ENCODE data around the gene SFXN4. TPM values are rescaled to one million over a fixed set of nuclear protein-coding genes. Genes with fewer than 3 reads are reported as not detected.

Gene SFXN4
- total and polyA plus RNA-seq, 4 donors = 12.4 to 34.1 (median 24.1) TPM

DNA sequence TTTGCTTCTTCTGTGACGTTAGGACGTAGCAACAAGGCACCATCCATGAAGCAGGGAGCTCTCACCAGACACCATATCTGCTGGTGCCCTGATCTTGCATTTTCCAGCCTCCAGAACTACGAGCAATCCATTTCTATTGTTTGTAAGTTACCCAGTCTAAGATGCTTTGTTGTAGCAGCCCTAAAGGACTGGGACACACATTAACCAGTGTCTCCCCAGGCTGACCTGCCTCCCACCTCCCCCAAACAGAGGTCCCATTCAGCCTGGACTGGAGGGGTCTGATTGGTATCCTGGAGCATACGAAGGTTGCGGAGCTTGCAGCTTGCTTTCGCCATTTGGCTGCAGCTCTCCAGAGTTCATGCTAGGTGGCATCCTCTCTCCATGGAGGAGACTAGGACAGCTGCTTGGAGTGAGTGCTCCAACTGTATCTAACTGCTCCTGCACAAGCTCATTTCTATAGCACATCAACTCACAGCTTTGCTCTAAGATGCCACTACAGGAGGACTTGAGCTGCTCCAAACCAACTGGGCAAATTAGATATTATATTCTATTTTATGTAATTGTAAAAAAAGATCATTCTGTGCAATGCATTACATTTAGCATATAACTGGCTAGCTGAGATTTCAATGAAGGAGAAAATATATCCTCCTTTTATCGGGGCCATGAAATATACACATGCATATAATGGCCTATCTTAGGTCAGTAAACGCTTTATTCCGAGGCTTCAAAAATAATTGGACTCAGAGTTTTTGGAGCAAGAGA, 33.9 kb upstream of the SFXN4 start:
- WGBS = 41% methylated on average over 9 of the region's 9 CpGs
- Histone ChIP-seq H3K4me3 (ENCODE audit: low read depth in 1 of 3, low read length in 3 of 3) (no peak overlapping the region), H3K36me3 (ENCODE audit: control insufficient read depth in 4 of 4, insufficient read depth in 3 of 4, low read depth in 1 of 4, low read length in 3 of 4) (no peaks in the 10 kb centered on the region), H3K9me3 (ENCODE audit: control insufficient read depth in 4 of 4, low read length in 3 of 4) (no peaks in the 10 kb centered on the region), H3K4me1 (ENCODE audit: control insufficient read depth in 4 of 4, insufficient read depth in 4 of 4, low read length in 3 of 4) (peaks cover 0 to 3% (median 0%) of the 10 kb centered on the region in 4 donors), H3K27ac (ENCODE audit: low read depth in 1 of 2, low read length in 2 of 2) (no peak overlapping the region), H3K9ac (ENCODE audit: low read depth in 1 of 2, low read length in 2 of 2) (no peak overlapping the region), H3K27me3 (ENCODE audit: control insufficient read depth in 4 of 4, insufficient read depth in 4 of 4, low read length in 3 of 4) (no peaks in the 10 kb centered on the region)
- DNase-seq (ENCODE audit: low spot score) = no peak
- TF ChIP-seq RAD21 (IDR thresholded peaks at IDR 0.05) (peak; percentile 98), FOXA1 (IDR thresholded peaks at IDR 0.05) (no peak), NR2F2 (IDR thresholded peaks at IDR 0.05) (no peak)
- TF ChIP-seq, protein P1, sequence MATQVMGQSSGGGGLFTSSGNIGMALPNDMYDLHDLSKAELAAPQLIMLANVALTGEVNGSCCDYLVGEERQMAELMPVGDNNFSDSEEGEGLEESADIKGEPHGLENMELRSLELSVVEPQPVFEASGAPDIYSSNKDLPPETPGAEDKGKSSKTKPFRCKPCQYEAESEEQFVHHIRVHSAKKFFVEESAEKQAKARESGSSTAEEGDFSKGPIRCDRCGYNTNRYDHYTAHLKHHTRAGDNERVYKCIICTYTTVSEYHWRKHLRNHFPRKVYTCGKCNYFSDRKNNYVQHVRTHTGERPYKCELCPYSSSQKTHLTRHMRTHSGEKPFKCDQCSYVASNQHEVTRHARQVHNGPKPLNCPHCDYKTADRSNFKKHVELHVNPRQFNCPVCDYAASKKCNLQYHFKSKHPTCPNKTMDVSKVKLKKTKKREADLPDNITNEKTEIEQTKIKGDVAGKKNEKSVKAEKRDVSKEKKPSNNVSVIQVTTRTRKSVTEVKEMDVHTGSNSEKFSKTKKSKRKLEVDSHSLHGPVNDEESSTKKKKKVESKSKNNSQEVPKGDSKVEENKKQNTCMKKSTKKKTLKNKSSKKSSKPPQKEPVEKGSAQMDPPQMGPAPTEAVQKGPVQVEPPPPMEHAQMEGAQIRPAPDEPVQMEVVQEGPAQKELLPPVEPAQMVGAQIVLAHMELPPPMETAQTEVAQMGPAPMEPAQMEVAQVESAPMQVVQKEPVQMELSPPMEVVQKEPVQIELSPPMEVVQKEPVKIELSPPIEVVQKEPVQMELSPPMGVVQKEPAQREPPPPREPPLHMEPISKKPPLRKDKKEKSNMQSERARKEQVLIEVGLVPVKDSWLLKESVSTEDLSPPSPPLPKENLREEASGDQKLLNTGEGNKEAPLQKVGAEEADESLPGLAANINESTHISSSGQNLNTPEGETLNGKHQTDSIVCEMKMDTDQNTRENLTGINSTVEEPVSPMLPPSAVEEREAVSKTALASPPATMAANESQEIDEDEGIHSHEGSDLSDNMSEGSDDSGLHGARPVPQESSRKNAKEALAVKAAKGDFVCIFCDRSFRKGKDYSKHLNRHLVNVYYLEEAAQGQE (IDR thresholded peaks at IDR 0.05) = no peak
- TF ChIP-seq, protein P2, sequence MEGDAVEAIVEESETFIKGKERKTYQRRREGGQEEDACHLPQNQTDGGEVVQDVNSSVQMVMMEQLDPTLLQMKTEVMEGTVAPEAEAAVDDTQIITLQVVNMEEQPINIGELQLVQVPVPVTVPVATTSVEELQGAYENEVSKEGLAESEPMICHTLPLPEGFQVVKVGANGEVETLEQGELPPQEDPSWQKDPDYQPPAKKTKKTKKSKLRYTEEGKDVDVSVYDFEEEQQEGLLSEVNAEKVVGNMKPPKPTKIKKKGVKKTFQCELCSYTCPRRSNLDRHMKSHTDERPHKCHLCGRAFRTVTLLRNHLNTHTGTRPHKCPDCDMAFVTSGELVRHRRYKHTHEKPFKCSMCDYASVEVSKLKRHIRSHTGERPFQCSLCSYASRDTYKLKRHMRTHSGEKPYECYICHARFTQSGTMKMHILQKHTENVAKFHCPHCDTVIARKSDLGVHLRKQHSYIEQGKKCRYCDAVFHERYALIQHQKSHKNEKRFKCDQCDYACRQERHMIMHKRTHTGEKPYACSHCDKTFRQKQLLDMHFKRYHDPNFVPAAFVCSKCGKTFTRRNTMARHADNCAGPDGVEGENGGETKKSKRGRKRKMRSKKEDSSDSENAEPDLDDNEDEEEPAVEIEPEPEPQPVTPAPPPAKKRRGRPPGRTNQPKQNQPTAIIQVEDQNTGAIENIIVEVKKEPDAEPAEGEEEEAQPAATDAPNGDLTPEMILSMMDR (IDR thresholded peaks at IDR 0.05; ENCODE audit: low read depth, low read length, missing input control) = peak; percentile 83

DNA sequence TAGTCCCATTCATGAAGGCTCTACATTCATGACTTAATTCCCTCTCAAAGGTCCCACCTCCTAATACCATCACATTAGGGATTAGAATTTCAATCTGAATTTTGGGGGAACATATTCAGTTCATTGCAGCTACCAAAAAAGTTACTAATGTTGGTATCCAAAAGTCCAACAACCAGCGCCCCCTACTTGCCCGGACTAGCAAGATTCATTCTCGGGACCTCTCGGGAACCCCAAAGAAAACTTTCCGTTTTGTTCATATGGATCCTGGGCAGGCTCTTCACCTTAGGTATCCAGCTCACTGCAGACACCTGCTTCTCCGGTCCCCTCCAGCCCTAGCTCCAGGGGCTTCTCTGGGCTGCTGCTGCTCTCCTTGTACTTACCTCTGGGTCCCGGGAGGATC, 32.9 kb upstream of the SFXN4 start:
- no peak overlapping the region for H3K4me3 ChIP-seq (ENCODE audit: low read depth in 1 of 3, low read length in 3 of 3)
- H3K9me3 ChIP-seq (ENCODE audit: control insufficient read depth in 4 of 4, low read length in 3 of 4) = no peaks in the 10 kb centered on the region
- H3K4me1 ChIP-seq (ENCODE audit: control insufficient read depth in 4 of 4, insufficient read depth in 4 of 4, low read length in 3 of 4) = peaks cover 0 to 3% (median 0%) of the 10 kb centered on the region in 4 donors
- no peak overlapping the region for H3K27ac ChIP-seq (ENCODE audit: low read depth in 1 of 2, low read length in 2 of 2)
- no peak overlapping the region for H3K9ac ChIP-seq (ENCODE audit: low read depth in 1 of 2, low read length in 2 of 2)
- no peaks in the 10 kb centered on the region for H3K36me3 ChIP-seq (ENCODE audit: control insufficient read depth in 4 of 4, insufficient read depth in 3 of 4, low read depth in 1 of 4, low read length in 3 of 4)
- WGBS = 36% methylated on average over 7 of the region's 7 CpGs
- DNase-seq (ENCODE audit: low spot score) = no peak
- TF ChIP-seq RAD21 (IDR thresholded peaks at IDR 0.05) = peak; percentile 45 to 61
- no peak for TF ChIP-seq JUND (IDR thresholded peaks at IDR 0.05)
- TF ChIP-seq, protein P1 (IDR thresholded peaks at IDR 0.05) = no peak
- TF ChIP-seq, protein P2 (IDR thresholded peaks at IDR 0.05; ENCODE audit: low read depth, low read length, missing input control) = peak; percentile 31
- TF ChIP-seq, protein P3, sequence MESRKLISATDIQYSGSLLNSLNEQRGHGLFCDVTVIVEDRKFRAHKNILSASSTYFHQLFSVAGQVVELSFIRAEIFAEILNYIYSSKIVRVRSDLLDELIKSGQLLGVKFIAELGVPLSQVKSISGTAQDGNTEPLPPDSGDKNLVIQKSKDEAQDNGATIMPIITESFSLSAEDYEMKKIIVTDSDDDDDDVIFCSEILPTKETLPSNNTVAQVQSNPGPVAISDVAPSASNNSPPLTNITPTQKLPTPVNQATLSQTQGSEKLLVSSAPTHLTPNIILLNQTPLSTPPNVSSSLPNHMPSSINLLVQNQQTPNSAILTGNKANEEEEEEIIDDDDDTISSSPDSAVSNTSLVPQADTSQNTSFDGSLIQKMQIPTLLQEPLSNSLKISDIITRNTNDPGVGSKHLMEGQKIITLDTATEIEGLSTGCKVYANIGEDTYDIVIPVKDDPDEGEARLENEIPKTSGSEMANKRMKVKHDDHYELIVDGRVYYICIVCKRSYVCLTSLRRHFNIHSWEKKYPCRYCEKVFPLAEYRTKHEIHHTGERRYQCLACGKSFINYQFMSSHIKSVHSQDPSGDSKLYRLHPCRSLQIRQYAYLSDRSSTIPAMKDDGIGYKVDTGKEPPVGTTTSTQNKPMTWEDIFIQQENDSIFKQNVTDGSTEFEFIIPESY (IDR thresholded peaks at IDR 0.05) = no peak
- no peaks in the 10 kb centered on the region for H3K27me3 ChIP-seq (ENCODE audit: control insufficient read depth in 4 of 4, insufficient read depth in 4 of 4, low read length in 3 of 4)
